ENCODE measurements around the gene KCNC1. TPM values are rescaled to one million over a fixed set of nuclear protein-coding genes. Genes with fewer than 3 reads are reported as not detected.

The KCNC1 gene
- total and polyA plus RNA-seq, 2 of the 4 experiments (the other 2 are of a cell fraction): 0.03 TPM; not detected in 1

DNA sequence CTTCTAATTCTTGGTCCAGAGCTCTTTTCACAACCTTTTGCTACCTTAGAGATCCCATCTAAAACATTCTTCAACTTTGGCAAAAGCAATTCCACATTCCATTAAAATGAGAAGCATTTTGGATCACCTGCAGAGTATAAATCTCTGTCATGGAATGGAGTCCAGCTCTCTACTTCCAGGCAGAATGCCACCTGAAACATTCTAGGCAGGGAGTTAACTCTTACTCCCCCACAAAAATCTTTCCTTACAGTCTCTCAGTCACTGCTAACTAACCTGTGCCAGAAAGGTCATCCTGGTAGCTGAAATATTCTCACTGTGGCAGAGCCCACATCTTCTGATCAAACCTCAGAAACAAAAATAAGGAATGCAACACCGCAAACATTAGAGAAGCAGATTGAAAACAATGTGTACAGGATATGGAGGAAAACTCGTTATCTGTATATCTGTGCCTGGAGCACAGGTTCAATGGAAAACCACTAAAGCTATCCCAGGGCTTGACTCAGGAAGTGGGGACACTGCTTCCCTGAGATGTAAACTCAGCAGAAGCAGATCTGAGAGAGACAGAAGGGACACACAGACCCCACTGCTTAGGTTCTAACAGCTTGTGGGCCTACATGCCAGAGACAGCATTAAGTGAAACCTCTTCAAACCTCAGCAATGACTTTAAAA is 78.9 kb downstream of the KCNC1 start (continued):
- TF ChIP-seq POLR2A (IDR thresholded peaks at IDR 0.05; ENCODE audit: low read depth, low read length): no peak

GRCh38 chr11:17814546-17814945 is 80.0 kb downstream of the KCNC1 start:
- ATAC-seq (ENCODE audit: low read depth) (no peak), DNase-seq (no peak)
- Histone ChIP-seq H2BK120ac (ENCODE audit: low read depth, low read length) (no peak overlapping the region), H4K20me1 (ENCODE audit: insufficient read depth, low read length) (no peaks in the 10 kb centered on the region), H3K4me1 (ENCODE audit: control insufficient read depth, insufficient read depth, low read length) (peaks cover 18% of the 10 kb centered on the region), H2AK9ac (replicated peaks; ENCODE audit: low read depth, low read length, poor library complexity) (no peak overlapping the region), H3K4me3 (ENCODE audit: insufficient read depth, low read depth, low read length) (no peak overlapping the region), H4K91ac (ENCODE audit: insufficient read depth, low read depth, low read length) (no peak overlapping the region), H3K79me1 (ENCODE audit: low read depth in 1 of 2, low read length in 2 of 2) (no peaks in the 10 kb centered on the region), H3K18ac (ENCODE audit: low read depth, low read length) (no peak overlapping the region), H2BK15ac (ENCODE audit: low read depth, low read length) (no peak overlapping the region), H4K8ac (ENCODE audit: low read depth in 2 of 2, low read length in 2 of 2) (no peak overlapping the region), H3K4ac (ENCODE audit: low read depth, low read length) (no peak overlapping the region), H3K27ac (ENCODE audit: insufficient read depth, low read length) (no peak overlapping the region), H3K9ac (ENCODE audit: low read depth, low read length) (no peak overlapping the region), H3K36me3 (ENCODE audit: control insufficient read depth, insufficient read depth, low read length) (no peaks in the 10 kb centered on the region), H3K9me1 (ENCODE audit: insufficient read depth, low read length) (peaks cover 9% of the 10 kb centered on the region; the same call in 1 of the 2 replicates), H4K5ac (ENCODE audit: low read depth, low read length) (no peak overlapping the region), H3K4me2 (ENCODE audit: low read depth, low read length) (no peak overlapping the region), H3K27me3 (ENCODE audit: control insufficient read depth, insufficient read depth, low read length) (no peaks in the 10 kb centered on the region), H2BK20ac (ENCODE audit: low read depth, low read length) (no peak overlapping the region), H3K14ac (replicated peaks; ENCODE audit: low read depth, low read length) (no peak overlapping the region), H2AK5ac (ENCODE audit: low read depth, low read length) (no peak overlapping the region), H2BK5ac (ENCODE audit: low read depth, low read length, poor library complexity, severe bottlenecking) (no peak overlapping the region), H3K23ac (ENCODE audit: low read depth, low read length) (no peak overlapping the region), H3K56ac (ENCODE audit: extremely low read depth, insufficient read depth, low read length) (no peak overlapping the region), H3K9me3 (ENCODE audit: control insufficient read depth, insufficient read depth, low read length) (no peaks in the 10 kb centered on the region), H2AFZ (replicated peaks; ENCODE audit: low read length, poor library complexity) (no peak overlapping the region)
- CTCF ChIA-PET: no interaction called here
- dilution Hi-C loops (cut with HindIII; ENCODE audit: low sequenced_read_pairs, unreplicated experiment) (no loop called here), in situ Hi-C loops (cut with MboI; ENCODE audit: low sequenced_read_pairs) (no loop called here), intact Hi-C loops (cut with micrococcal nuclease) (no loop called here)
- WGBS, 2 experiments (ENCODE audit: extremely low coverage in 2 of 2, insufficient read length in 1 of 2): no CpG with 5 or more reads among the region's 1 CpG
- POLR2A ChIA-PET (ENCODE audit: unreplicated experiment): no interaction called here
- no peak for TF ChIP-seq POLR2A (IDR thresholded peaks at IDR 0.05; ENCODE audit: low read depth, low read length)
- TF ChIP-seq, protein P1, sequence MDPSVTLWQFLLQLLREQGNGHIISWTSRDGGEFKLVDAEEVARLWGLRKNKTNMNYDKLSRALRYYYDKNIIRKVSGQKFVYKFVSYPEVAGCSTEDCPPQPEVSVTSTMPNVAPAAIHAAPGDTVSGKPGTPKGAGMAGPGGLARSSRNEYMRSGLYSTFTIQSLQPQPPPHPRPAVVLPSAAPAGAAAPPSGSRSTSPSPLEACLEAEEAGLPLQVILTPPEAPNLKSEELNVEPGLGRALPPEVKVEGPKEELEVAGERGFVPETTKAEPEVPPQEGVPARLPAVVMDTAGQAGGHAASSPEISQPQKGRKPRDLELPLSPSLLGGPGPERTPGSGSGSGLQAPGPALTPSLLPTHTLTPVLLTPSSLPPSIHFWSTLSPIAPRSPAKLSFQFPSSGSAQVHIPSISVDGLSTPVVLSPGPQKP (IDR thresholded peaks at IDR 0.05; ENCODE audit: borderline replicate concordance, low read depth, low read length): no peak
- TF ChIP-seq SMC3 (IDR thresholded peaks at IDR 0.05; ENCODE audit: low read depth, low read length): no peak
- TF ChIP-seq MXI1 (IDR thresholded peaks at IDR 0.05; ENCODE audit: borderline replicate concordance, low read depth, low read length): no peak
- no peak for TF ChIP-seq RAD21 (IDR thresholded peaks at IDR 0.05; ENCODE audit: low read length)
- no peak for TF ChIP-seq MAZ (IDR thresholded peaks at IDR 0.05; ENCODE audit: borderline replicate concordance, low read depth, low read length)
- TF ChIP-seq RFX5 (IDR thresholded peaks at IDR 0.05; ENCODE audit: low read depth, low read length): no peak
- TF ChIP-seq MAFK (IDR thresholded peaks at IDR 0.05; ENCODE audit: low read depth, low read length): no peak
- TF ChIP-seq RCOR1 (IDR thresholded peaks at IDR 0.05; ENCODE audit: insufficient replicate concordance, low read length): no peak
- TF ChIP-seq, protein P2, sequence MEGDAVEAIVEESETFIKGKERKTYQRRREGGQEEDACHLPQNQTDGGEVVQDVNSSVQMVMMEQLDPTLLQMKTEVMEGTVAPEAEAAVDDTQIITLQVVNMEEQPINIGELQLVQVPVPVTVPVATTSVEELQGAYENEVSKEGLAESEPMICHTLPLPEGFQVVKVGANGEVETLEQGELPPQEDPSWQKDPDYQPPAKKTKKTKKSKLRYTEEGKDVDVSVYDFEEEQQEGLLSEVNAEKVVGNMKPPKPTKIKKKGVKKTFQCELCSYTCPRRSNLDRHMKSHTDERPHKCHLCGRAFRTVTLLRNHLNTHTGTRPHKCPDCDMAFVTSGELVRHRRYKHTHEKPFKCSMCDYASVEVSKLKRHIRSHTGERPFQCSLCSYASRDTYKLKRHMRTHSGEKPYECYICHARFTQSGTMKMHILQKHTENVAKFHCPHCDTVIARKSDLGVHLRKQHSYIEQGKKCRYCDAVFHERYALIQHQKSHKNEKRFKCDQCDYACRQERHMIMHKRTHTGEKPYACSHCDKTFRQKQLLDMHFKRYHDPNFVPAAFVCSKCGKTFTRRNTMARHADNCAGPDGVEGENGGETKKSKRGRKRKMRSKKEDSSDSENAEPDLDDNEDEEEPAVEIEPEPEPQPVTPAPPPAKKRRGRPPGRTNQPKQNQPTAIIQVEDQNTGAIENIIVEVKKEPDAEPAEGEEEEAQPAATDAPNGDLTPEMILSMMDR (conservative IDR thresholded peaks at IDR 0.05; ENCODE audit: low read depth, low read length): no peak
- TF ChIP-seq BHLHE40 (IDR thresholded peaks at IDR 0.05; ENCODE audit: low read depth, low read length): no peak
- no TSS peak for BruUV-seq (replicated peaks)
